GM12878 (cell line): ENCODE measurements around the gene HYI. TPM values are rescaled to one million over a fixed set of nuclear protein-coding genes. Genes with fewer than 3 reads are reported as not detected.

Experiments
- ATF2 ChIP-seq: IDR thresholded peaks from 2 replicates; pipeline ENCODE4 v1.6.1; 2012; ENCODE audit warnings: low read length, inconsistent platforms
- BCLAF1 ChIP-seq: fragments of 450-650 bp; IDR thresholded peaks from 2 replicates; pipeline ENCODE4 v1.6.1; 2017; ENCODE audit warnings: antibody characterized with exemption, mild to moderate bottlenecking, moderate library complexity
- CEBPB ChIP-seq, 2 experiments: fragments of 150-350 bp in 1 of 2; IDR thresholded peaks; 2 replicates each; pipeline ENCODE4 v1.6.1; 2012 to 2014; ENCODE audit warnings: low read depth in 2 of 2, low read length in 2 of 2, borderline replicate concordance in 1 of 2, inconsistent platforms in 1 of 2
- CREB1 ChIP-seq: IDR thresholded peaks from 2 replicates; pipeline ENCODE4 v1.6.1; 2012; ENCODE audit warnings: low read depth, mild to moderate bottlenecking, inconsistent platforms
- ETV6 ChIP-seq, 2 experiments: fragments of 450-650 bp in 1 of 2; IDR thresholded peaks in 1 of 2; conservative IDR thresholded peaks in 1 of 2; 2 replicates each; pipeline ENCODE4 v1.6.1; 2014; ENCODE audit warnings: antibody characterized with exemption in 1 of 2, borderline replicate concordance in 1 of 2, low read depth in 1 of 2, mild to moderate bottlenecking in 1 of 2, moderate library complexity in 1 of 2
- FOXK2 ChIP-seq: fragments of 450-650 bp; IDR thresholded peaks from 2 replicates; pipeline ENCODE4 v1.6.1; 2017; ENCODE audit warnings: mild to moderate bottlenecking, moderate library complexity
- HDAC2 ChIP-seq: fragments of 200-600 bp; sonication (generic); IDR thresholded peaks from 2 replicates; pipeline ENCODE4 v1.6.1; 2017
- IRF4 ChIP-seq: IDR thresholded peaks from 2 replicates; pipeline ENCODE4 v1.6.1; 2011; ENCODE audit warnings: low read depth, low read length
- JUNB ChIP-seq: IDR thresholded peaks from 2 replicates; pipeline ENCODE4 v1.6.1; 2016; ENCODE audit warnings: antibody characterized with exemption, mild to moderate bottlenecking
- KDM1A ChIP-seq: fragments of 200-600 bp; sonication (generic); IDR thresholded peaks from 2 replicates; pipeline ENCODE4 v1.6.1; 2016; ENCODE audit warnings: borderline replicate concordance
- MLLT1 ChIP-seq: fragments of 450-650 bp; IDR thresholded peaks from 2 replicates; pipeline ENCODE4 v1.6.1; 2016; ENCODE audit warnings: mild to moderate bottlenecking
- MTA3 ChIP-seq: IDR thresholded peaks from 2 replicates; pipeline ENCODE4 v1.6.1; 2012; ENCODE audit warnings: low read length, inconsistent platforms, borderline replicate concordance
- MXI1 ChIP-seq: fragments of 150-350 bp; IDR thresholded peaks from 2 replicates; pipeline ENCODE4 v1.6.1; 2011; ENCODE audit warnings: low read depth, mild to moderate bottlenecking, inconsistent platforms, low read length, improper control_type of control experiment
- MYB ChIP-seq: fragments of 150-350 bp; IDR thresholded peaks from 2 replicates; pipeline ENCODE4 v1.6.1; 2014; ENCODE audit warnings: mild to moderate bottlenecking, low read depth, low read length, borderline replicate concordance
- NFIC ChIP-seq: IDR thresholded peaks from 2 replicates; pipeline ENCODE4 v1.6.1; 2012; ENCODE audit warnings: low read depth, mild to moderate bottlenecking, inconsistent platforms, low read length, moderate library complexity
- NFYB ChIP-seq: IDR thresholded peaks from 2 replicates; pipeline ENCODE4 v1.6.1; 2011; ENCODE audit warnings: low read depth, mild to moderate bottlenecking, low read length, improper control_type of control experiment, moderate library complexity; ENCODE audit not compliant: insufficient read depth
- NRF1 ChIP-seq: conservative IDR thresholded peaks from 2 replicates; pipeline ENCODE4 v1.6.1; 2011; ENCODE audit warnings: mild to moderate bottlenecking, low read depth, low read length, improper control_type of control experiment
- POLR2A ChIP-seq: IDR thresholded peaks from 2 replicates; pipeline ENCODE4 v1.6.1; 2011; ENCODE audit warnings: low read depth, mild to moderate bottlenecking, low read length
- POLR2AphosphoS5 ChIP-seq: IDR thresholded peaks from 2 replicates; pipeline ENCODE4 v1.6.1; 2011; ENCODE audit warnings: mild to moderate bottlenecking, low read length, inconsistent platforms
- POU2F2 ChIP-seq: IDR thresholded peaks from 3 replicates; pipeline ENCODE4 v1.6.1; 2011; ENCODE audit warnings: low read depth, mild to moderate bottlenecking, low read length, borderline replicate concordance
- RAD21 ChIP-seq: IDR thresholded peaks from 2 replicates; pipeline ENCODE4 v1.6.1; 2011; ENCODE audit warnings: mild to moderate bottlenecking, low read depth, low read length, moderate library complexity; ENCODE audit not compliant: insufficient read depth
- RB1 ChIP-seq: fragments of 450-650 bp; formaldehyde crosslinking; IDR thresholded peaks from 2 replicates; pipeline ENCODE4 v1.6.1; 2017; ENCODE audit warnings: mild to moderate bottlenecking, borderline replicate concordance
- RELA ChIP-seq: fragments of 450-650 bp; IDR thresholded peaks from 2 replicates; pipeline ENCODE4 v1.8.0; 2014; ENCODE audit warnings: borderline replicate concordance; ENCODE audit not compliant: partially characterized antibody
- SMARCA5 ChIP-seq: fragments of 450-650 bp; IDR thresholded peaks from 2 replicates; pipeline ENCODE4 v1.6.1; 2017; ENCODE audit warnings: mild to moderate bottlenecking
- SUPT20H ChIP-seq: IDR thresholded peaks from 2 replicates; pipeline ENCODE4 v1.6.1; 2011; ENCODE audit warnings: low read depth, mild to moderate bottlenecking, low read length, moderate library complexity, borderline replicate concordance; ENCODE audit not compliant: control insufficient read depth
- TCF12 ChIP-seq: IDR thresholded peaks from 2 replicates; pipeline ENCODE4 v1.6.1; 2011; ENCODE audit warnings: low read depth, mild to moderate bottlenecking, low read length
- ZNF622 ChIP-seq: fragments of 450-650 bp; IDR thresholded peaks from 2 replicates; pipeline ENCODE4 v1.6.1; 2017; ENCODE audit warnings: mild to moderate bottlenecking, inconsistent platforms
- polyA plus RNA-seq, 11 experiments: library from polyadenylated mRNA; depleted of rRNA in 4 of 11; unstranded in 6 of 11; stranded (reverse) in 5 of 11; fragments of >200 nt; fragmentation: Nextera tagmentation in 4 of 11; fragmentation: Illumina TruSeq in 1 of 11; extraction: Ambion mirVana in 4 of 11; extraction: Trizol in 1 of 11; gene quantifications; 1 replicate in 1 of 11; 2 replicates in 10 of 11; pipeline versions ENCODE4 v1.2.1 to v1.2.3, GENCODE V29; 2011 to 2016; ENCODE audit warnings: inconsistent platforms in 2 of 11, missing spikeins in 2 of 11, low read depth in 1 of 11
- total RNA-seq, 4 experiments: library from RNA; depleted of rRNA in 3 of 4; stranded (reverse); fragments of >200 nt in 3 of 4; fragmentation: Illumina TruSeq in 1 of 4; extraction: Trizol in 1 of 4; gene quantifications; 2 replicates each; pipeline versions ENCODE4 v1.2.1 to v1.2.3, GENCODE V29; 2013 to 2021

HYI gene
- total and polyA plus RNA-seq, 10 of the 15 experiments (the other 5 are each of a cell fraction or from before 2014, with no cell fraction given), result 0.27 to 5.5 (median 2.0) TPM

- no peak for TF ChIP-seq MXI1
- TF ChIP-seq SMARCA5, result no peak
- TF ChIP-seq ETV6 (conservative IDR thresholded peaks at IDR 0.05 in 1 of 2, IDR thresholded peaks at IDR 0.05 in 1 of 2; ENCODE audit: borderline replicate concordance in 1 of 2, low read depth in 1 of 2), result no peak
- no peak for TF ChIP-seq FOXK2
- no peak for TF ChIP-seq RELA
- no peak for TF ChIP-seq ZNF622
- TF ChIP-seq NFIC, result no peak
- TF ChIP-seq NRF1, result no peak
- TF ChIP-seq SUPT20H, result no peak
- TF ChIP-seq IRF4, result 0 out of 2 replicates have a peak, but pooled peaks have one; percentile 50
- no peak; the same call in 1 of the 2 replicates for TF ChIP-seq POLR2A
- no peak for TF ChIP-seq HDAC2
- no peak for TF ChIP-seq TCF12
- no peak for TF ChIP-seq MYB
- no peak for TF ChIP-seq CEBPB (IDR thresholded peaks at IDR 0.05; ENCODE audit: borderline replicate concordance in 1 of 2, low read depth in 2 of 2, low read length in 2 of 2)
- TF ChIP-seq KDM1A, result no peak
- no peak for TF ChIP-seq POU2F2
- peak; percentile 53; the same call in 1 of the 2 replicates for TF ChIP-seq MTA3
- TF ChIP-seq NFYB, result peak; percentile 85
- TF ChIP-seq POLR2AphosphoS5, result peak; percentile 80
- TF ChIP-seq RAD21, result no peak
- no peak for TF ChIP-seq CREB1
- TF ChIP-seq MLLT1, result no peak
- TF ChIP-seq JUNB, result peak; percentile 53; the same call in 1 of the 2 replicates
- no peak for TF ChIP-seq BCLAF1
- 0 out of 2 replicates have a peak, but pooled peaks have one; percentile 1 for TF ChIP-seq RB1
- no peak for TF ChIP-seq ATF2
Measured at GRCh38 chr1:43454270-43455011, 710 bp upstream of the HYI start (continued).
